ENCODE measurements around the gene LHX8.

The LHX8 gene

GRCh38 chr1:75132812-75133619, 1.2 kb upstream of the LHX8 start:
- TF ChIP-seq SIN3A (IDR thresholded peaks at IDR 0.05; ENCODE audit: borderline replicate concordance, insufficient read depth, low read length) = no peak
- TF ChIP-seq POLR2AphosphoS5 (IDR thresholded peaks at IDR 0.05; ENCODE audit: low read depth, low read length) = no peak
- TF ChIP-seq TAF1 (IDR thresholded peaks at IDR 0.05; ENCODE audit: borderline replicate concordance, insufficient read depth, low read length) = no peak
- no peak for TF ChIP-seq FOXP2 (optimal IDR thresholded peaks at IDR 0.05; ENCODE audit: borderline replicate concordance, extremely low read depth, extremely low read length, insufficient read depth)
- TF ChIP-seq REST (IDR thresholded peaks at IDR 0.05; ENCODE audit: insufficient read depth in 1 of 2, low read depth in 2 of 2, low read length in 2 of 2) = no peak

DNA sequence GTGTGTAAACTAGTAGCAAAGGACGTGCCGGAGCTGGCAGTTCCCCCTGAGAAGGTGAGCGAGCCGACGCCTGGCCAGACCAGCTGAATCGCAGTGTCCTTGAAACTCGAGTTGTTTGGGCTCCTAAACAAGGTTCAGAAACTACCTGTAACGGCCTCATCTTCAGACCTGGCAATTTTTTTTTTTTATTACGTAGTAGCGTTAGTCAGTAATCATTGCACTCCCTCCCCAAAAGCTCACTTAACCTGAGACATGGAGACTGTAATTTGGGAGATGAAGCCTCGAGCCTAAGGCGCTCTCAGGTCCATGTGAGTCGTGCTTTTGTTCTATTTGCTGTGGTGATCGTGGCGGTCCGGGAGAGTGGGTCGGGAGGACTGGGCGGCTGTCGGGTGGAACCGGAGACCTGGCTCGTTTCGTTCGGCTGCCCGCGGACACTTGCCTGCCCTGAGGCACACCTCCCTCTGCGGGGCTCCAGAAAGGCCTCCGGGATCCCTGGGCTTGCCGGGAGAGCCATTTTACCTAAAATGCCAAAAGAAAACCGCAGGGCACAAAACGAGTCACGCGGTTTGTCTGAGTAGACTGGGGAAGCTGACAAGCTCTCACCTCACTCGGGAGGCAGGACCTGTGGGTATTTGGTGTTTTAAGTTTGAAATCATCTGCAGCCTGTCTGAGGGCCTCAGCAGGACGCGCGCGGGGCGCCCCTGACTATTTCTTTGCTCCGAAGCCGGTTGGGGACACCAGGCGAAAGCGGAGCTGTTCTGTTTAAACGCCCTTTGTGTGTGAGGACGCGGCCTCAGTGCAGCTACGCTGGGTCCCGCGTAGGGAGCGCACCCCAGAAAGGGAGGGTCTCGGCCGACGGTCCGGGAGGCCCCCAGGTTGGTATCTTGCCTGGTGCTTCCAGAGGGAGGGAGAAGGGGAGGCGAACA, 722 bp downstream of the LHX8 start:
- no peak for TF ChIP-seq FOXP2 (optimal IDR thresholded peaks at IDR 0.05; ENCODE audit: borderline replicate concordance, extremely low read depth, extremely low read length, insufficient read depth)
- no peak for TF ChIP-seq TAF1 (IDR thresholded peaks at IDR 0.05; ENCODE audit: borderline replicate concordance, insufficient read depth, low read length)

DNA sequence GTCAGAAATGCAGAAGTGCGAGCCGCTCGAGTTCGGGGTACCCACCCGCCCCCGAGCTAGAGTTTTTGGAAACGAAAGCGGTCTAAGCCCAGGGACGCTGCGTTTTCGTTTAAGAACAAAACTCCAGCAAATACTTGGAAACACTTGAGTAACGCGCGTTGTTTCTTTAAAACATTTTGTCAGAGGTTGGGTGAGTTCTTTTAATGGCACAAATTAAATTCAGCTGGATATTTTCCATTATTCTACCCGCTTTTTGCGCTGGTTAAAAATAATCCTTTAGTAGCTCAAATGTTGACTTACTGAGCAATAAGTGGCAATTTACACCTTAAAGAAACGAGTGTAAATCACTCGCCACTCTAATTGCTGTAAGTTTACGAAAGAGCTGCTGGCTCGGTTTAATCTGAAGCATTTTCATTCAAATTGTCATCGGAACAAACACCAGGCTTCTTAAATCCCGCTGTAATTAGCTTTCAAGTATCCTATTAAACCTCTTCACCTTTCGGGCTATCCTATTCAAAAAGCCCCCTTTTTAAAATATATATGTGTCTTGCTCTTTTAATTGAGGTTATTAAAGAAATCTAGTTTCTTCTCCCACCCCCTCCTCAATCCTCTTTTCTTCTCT, 1.5 kb downstream of the LHX8 start:
- TF ChIP-seq FOXP2 (optimal IDR thresholded peaks at IDR 0.05; ENCODE audit: borderline replicate concordance, extremely low read depth, extremely low read length, insufficient read depth) (no peak), POLR2AphosphoS5 (IDR thresholded peaks at IDR 0.05; ENCODE audit: low read depth, low read length) (no peak), REST (IDR thresholded peaks at IDR 0.05; ENCODE audit: insufficient read depth in 1 of 2, low read depth in 2 of 2, low read length in 2 of 2) (no peak), TAF1 (IDR thresholded peaks at IDR 0.05; ENCODE audit: borderline replicate concordance, insufficient read depth, low read length) (no peak), SIN3A (IDR thresholded peaks at IDR 0.05; ENCODE audit: borderline replicate concordance, insufficient read depth, low read length) (no peak)

DNA sequence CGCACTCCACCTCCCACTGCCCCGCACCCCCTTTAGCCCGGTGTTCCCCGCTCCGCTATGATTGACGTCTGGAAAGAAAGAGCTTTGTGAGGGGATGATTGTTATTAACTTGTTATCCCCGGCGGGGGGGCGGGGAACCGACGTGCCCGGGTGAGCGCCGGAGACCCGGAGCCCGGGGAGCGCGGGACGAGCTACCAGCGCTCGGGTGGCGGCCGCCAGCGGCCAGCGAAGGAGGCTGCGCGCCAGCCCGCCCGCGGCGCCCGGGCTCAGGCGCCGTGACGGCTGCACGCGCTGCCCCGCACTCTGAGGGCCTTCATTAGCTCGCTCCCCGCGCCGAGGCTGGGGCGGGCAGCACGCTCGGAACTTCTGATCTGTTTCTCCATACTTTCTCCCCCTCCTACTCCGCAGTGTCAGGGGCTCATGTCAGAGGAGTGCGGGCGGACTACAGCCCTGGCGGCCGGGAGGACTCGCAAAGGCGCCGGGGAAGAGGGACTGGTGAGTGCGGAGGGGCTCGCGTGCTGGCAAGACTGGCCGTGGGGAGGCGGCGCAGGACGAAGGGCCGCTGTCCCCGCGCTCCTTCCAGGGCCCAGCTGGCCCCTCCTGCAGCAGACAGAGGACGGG, 2.1 kb downstream of the LHX8 start:
- TF ChIP-seq TAF1 (IDR thresholded peaks at IDR 0.05; ENCODE audit: borderline replicate concordance, insufficient read depth, low read length) = no peak
- TF ChIP-seq FOXP2 (optimal IDR thresholded peaks at IDR 0.05; ENCODE audit: borderline replicate concordance, extremely low read depth, extremely low read length, insufficient read depth) = no peak

GRCh38 chr1:75136921-75137641, 2.9 kb downstream of the LHX8 start:
- TF ChIP-seq FOXP2 (optimal IDR thresholded peaks at IDR 0.05; ENCODE audit: borderline replicate concordance, extremely low read depth, extremely low read length, insufficient read depth) = no peak
- no peak for TF ChIP-seq REST (IDR thresholded peaks at IDR 0.05; ENCODE audit: insufficient read depth in 1 of 2, low read depth in 2 of 2, low read length in 2 of 2)

Measured in PFSK-1 (cell line).